Hippocampal formation (tissue), 2 donors: ENCODE measurements around the gene FAM170B.
A peak's percentile ranks its signal among the peaks of the same experiment; 100 is the strongest.

Experiments
- DNase-seq, 2 donors: peaks; one replicate each; lab custom pipeline; 2025; lab: John Stamatoyannopoulos, UW

FAM170B gene

DNA sequence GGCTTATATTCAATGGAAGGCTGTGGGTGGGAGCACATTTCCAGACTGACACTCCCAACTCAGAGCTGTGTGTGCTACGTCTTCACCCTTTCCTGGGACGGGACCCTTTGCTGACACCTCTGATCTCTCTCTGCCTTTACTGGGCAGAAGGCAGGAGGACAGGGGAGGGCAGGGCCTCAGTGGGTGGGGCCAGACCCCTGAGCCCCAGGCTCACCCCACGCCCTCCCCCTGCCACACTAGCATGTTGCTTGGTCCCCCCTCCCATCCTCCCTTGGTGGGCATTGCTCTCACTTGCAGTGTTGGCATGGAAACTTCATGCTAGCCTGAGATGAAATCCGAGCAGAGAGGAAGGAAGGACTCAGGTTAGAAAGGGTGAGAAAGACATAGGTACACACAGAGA, 36.0 kb upstream of the FAM170B start:
- no peak for DNase-seq

DNA sequence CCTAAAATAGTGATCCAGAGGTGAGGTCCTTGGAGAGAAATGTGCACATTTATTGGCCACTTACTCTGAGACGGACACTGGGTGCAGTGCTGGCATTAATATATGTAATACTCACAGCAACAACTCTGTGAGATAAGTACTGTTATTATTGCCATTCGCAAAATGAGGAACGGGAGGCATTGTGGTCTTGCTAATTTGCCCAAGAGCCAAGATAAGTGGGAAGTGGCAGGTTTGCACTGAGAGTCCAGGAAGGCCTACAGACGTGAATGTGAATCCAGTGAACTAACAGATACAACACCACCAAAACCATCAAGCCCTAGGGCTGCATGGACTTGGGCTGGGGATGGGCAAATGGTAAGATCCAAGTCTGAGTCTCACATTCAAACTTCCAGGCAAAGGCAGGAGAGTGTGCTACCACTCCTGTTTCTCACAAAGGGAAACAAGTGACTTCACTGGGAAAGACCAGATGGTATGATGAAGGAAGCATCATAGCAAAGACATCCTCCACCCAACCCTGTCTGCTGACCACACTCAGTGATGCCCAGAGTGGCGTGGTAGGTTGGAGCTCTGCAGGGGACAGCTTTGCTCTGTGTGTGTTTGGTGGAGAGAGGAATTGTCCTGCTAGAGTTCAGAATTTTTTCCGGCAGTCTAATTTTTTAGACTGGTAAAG, 35.1 kb upstream of the FAM170B start:
- no peak for DNase-seq

DNA sequence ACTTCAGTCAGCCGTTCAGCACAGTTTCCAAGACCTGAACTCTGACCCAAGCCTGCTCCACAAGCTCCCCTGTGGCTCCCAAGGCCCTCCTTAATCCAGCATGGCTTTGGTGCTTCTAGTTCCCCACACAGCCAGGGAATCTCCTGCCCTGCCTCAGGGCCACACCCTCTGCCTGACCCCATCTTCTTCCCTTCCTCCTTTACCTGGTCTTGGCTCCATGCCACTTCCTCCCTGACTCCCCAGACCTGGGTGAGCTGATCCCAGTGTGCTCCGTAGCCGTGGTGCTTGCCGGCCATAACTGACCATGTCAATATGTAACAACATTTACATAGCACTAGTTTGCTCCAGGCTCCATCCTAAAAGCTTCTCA, 34.3 kb upstream of the FAM170B start:
- DNase-seq, result no peak

DNA sequence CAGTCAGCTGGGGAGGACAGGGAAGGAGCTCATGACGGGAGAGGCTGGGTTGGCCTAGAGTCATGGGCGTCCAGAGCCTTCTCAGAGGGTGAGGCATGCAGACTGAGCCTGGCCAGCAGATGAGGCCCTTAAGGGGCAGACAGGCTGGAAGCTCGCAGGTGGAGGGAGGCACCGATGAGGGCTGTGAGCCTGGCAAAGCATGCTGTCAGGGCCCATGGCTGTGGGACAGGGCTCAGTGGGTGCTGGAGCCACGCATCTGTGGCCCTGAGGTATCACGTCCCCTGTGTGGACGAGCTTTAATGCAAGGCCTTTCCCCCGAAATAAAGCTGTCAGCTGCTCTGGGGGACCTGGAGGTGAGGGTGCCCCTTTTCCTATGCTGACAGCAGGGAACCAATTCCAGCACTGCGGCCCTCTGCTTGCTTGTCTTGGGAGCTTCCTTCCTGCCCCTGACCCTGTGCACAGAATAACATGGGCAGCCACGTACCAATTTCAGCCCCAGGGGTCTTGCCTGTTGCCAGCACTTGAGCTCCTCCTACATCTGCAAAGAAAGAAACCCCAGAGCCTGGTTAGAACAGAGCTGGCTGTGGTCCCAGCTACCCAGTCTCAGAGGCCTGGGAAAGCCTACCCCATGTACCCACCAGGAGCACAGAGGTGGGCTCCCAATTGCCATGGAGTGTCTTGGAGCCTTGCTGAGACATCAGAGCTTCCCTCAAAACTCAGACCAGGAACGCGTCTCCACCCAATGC, 33.8 kb upstream of the FAM170B start:
- DNase-seq, result no peak

DNA sequence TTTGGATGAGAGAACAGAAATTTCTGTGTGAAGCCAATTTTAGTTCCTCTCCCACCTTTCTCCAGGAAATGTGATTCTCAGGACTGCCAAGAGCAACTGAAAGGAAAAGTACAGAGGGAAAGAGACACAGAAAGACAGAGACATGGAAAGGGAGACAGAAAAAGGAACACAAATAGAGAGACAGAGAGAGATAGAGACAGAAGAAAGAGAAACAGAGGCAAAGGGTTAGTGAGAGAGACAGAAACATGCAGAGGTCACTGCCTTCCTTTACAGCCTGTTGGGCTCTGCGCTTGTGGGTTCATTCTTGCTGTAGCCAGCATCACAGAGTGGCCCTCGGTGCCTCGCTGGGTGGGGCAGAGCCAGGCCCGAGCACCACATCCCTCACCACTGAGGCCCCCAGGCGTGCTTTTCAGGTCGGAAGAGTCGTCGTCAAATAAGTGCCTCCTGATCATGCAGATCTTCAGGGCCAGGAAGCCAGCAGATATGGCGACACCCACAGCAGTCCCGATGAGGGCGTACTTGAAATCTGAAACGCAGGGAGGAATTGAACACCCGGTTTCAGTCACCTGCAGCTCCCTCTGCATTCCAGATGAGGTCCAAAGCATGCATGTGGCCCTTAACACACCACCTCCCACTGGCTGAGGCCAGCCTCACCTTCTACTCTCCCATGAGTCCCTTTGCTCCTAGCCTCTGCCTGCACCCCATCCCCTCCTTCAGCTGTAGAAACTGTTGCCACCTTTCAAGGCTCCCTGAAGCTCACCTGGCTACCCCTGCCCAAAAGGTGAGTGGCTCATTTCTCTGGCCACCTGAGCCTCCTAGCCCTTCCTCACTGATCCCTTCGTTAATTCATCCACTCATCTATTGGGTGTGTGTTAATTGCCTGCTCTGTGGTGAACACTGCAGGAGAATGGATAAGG, 32.9 kb upstream of the FAM170B start:
- DNase-seq, result no peak

DNA sequence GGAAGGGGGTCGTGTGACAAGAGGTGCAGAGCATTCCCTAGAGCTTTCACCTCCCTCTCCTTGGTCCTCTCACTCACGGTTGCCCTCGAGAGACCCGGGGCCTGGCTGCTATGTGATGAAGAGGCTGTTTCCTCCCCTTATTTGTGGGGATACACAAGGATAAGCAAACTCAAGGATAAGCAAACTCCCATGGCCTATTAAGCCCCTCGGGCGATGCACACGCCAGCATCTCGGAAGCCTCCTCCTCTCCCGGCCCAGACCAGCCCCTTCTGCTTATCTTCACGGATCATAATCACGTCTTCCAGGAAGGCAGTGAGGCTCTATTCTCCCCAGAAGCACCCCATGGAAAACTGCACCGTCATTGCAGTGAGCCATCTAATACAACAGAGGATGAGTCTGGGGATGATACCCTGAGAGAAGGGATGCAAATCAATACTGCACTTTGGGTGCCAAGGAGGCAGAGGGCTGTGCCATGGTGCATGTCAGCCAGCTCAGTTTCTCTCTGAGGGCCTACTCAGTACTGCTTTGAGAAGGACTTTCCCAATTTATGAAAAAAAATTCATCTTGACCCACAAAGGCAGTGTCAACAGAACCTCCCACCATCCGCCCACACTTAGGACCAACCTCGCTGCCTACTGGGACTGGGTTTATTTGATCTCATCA, 32.1 kb upstream of the FAM170B start:
- no peak for DNase-seq

DNA sequence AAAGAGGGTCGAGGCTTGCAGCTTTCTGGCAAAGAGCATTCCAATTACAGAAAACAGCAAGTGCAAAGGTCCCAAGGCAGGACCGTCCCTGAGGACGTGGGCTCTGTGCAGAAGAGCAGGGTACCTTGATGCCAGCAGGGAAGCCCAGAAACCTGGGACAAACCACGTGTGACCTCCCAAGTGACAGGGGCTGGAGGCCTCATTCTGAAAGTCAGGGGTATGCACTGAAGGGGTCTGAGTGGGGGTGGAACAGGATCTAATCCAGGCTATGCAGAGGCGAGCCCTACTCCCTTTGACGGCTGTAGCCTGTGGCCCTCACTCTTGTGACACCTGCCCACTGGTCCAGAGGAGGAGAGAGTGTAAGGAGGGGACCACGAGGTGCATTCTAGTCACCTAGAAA, 31.4 kb upstream of the FAM170B start:
- no peak for DNase-seq

DNA sequence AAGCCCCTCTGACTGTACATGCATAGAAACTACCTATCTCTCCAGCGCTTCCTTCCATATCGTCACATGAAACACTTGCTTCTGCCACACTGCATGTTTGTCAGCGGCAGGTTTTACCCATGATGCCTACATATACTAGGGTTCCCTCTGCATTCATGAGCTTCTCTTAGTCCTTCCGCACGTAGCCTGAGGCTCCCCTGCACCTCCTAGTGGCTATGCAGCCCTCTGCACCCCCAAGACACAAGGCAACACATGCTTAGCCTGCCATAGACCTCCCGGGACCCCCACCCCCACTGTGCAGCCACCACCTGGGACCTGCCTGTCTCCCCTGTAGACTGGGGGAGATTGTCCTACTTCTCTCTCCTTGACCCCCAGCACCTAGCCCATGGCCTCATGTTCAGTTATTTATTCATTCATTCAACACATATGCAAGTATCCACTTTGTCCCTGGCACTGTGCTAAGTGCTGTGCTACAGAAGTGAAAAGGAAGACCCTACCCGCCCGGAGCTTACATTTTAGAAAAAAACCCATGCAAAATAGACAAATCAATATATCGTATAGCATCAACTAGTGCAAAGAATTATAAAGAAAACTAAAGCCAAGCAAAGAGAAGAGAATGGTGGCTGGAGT, 30.9 kb upstream of the FAM170B start:
- peak in 1 of 2 donors; percentile 9 for DNase-seq

DNA sequence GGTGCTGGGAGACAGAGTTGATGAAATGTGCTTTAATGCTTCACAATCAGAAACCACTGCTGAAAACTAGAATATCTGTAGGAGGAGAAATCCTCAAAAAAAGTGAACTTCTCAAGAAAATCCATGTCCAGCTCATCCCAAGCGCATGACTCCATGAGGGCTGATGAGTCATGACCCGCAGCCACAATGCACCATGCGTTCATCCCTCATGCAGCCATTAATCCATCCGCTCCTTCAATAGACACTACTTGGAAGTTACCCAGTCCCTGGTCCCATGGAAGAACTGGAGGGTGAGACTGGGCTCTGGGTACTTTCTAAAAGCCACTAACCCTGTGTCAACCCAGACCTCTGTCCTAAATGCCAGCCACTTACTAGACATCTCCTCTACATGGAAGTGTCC, 29.9 kb upstream of the FAM170B start:
- DNase-seq, result no peak

DNA sequence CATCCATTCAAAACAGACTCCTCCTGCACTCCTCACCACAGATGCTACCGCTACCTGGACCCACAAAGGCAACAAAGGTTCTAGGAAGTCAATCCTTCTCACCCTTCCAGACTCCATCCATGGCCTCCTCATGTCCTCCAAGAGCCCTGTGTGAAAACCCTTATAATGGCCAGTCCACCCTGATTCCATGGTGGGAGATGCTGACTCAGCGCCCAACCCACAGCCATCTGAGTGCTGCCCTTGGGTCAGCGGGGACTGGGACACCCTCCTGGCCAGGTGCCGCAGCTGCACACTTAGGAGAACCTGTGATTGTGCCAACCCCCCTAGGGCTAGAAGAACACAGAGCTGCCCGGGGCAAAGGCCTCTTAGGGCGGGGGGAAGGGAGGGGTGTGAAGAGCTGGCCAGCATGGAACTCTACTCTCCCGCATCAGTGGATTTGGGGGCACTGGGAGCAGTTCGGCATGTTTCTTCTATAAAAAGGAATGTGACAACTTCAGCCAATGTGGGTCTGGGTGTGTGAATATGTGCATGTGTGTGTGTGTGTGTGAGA, 29.0 kb upstream of the FAM170B start:
- DNase-seq, result no peak

DNA sequence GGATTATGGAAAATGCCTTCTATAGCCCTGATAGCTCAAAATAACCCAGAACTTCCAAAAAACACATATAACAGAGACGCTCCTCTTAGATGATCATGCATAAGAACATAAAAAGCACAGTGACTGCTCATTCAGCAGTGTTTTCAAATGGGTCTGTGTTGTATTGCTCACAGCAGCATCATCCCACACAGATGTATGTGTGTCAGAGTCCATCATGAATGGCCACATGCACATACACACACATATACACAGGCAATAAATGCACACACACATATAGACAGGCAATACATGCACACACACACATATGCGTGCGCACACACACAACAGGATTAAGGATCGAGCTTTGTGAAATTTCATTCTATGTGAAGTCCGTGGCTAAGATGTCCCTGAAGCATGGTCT, 28.2 kb upstream of the FAM170B start:
- no peak for DNase-seq

DNA sequence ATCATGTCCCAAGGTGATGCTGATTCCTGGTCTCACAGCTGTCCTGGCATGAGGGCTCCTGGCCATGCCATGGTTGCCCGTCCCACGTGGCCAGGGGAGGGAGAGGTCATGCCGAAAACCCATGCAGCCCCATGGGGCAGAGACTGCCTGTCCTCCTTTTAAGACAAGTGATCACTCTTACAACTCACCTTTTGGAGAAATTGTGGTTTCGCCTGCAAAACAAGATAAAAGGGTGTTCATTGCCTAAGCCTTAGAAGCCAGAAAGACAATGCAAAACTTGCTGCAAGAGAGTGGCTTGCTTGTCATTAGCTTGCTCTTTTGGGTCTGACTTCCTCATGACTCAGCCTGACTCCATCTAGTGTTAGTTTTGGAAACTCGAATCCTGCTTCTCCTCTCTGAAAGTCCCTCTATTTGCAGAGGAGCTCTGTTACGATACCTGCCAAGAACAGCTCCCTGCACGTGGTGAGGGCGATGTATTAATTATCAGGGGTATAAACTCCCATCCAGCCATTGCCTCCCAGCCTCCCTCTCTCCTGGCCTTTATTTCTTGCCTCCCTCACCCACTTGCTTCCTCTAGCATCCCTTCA, 27.7 kb upstream of the FAM170B start:
- peak in 1 of 2 donors; percentile 5 for DNase-seq

DNA sequence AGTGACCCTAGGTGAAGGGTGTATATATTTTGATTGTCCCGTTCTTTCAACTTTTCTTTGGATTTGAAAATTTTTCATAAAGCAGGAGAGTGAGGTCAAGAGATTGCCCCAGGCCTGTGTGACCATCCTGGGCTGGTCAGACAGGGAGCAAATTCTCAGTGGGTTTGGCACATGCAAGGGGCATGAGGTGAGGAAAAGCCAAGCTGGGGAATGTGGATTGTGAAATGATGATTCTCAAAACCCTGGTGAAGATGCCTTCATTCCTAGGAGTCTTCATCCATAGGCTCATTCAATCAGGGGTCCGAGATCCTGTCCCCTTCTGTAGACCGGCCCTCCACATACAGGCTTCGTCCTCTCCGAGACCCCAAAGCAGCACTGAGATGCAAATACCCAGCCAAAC, 27.0 kb upstream of the FAM170B start:
- no peak for DNase-seq

DNA sequence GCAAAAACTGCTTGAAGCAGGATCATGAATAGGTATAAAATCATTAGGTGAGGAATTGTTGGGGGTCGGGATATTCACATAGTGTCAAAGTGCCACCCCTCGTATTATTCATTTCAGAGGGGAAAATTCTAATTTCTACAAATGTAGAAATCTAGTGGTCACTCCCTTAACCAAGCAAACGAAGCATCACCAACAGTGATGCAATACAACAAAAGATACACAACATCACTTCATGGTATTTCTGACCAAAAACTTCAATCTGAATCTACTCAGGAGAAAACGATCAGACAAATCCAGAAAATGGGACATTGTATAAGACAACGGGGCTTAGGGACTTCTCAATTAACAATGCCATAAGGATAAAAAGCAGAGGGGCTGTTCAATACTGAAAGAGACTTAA, 26.3 kb upstream of the FAM170B start:
- DNase-seq, result no peak

DNA sequence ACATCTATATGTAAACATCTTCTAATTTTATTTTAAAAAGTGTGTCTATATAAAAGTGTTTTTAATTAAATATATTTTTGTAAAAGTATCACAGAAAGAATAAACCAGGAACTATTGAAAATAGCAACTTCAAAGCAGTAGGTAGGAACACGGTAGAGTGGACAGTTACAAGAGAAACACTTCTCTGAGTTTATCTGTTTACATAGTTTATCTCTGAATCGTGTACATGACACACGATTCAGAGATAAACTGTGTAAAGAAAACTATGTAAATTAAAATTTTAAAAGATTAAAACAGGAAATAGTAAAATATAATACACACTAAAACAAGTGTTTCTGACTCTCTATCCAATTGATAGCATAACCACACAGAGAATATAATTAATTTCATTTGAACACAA, 25.1 kb upstream of the FAM170B start:
- DNase-seq, result no peak

DNA sequence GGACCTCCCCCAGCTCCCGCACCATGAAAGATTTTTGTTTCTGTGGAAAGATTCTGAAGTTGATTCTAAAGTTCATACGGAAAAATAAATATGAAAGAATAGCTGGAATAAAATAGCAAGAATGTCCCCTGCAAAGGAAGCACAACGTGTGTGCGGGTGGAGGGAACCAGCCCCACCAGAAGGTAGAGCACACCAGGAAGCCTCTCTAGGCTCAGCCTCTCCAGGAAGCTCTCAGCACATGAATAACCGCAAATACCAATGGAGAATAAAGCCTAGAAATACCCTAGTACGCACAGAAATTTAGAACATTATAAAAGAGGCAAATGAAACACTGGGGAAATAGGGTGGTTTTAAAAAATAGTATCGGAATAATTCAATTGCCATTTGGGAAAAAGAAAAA, 24.6 kb upstream of the FAM170B start:
- no peak for DNase-seq

DNA sequence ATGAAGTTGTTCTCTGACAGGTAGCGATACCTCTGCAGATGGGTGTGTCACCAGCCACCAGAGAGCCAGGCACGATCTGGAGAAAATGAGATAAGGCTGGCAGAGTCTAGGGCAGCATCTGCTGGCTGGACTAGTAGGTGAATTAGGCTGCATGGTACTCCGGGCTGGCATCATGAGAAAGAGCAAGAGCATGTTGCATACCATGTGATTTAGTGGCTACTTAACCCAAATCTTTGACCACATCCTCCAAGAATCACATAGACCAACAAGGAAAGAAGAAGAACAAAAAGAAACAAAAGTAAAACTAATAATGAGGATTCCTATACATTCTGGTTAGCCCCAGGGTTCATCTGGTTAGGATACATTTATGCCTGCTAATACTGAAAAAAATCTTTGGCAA, 23.4 kb upstream of the FAM170B start:
- DNase-seq, result no peak

DNA sequence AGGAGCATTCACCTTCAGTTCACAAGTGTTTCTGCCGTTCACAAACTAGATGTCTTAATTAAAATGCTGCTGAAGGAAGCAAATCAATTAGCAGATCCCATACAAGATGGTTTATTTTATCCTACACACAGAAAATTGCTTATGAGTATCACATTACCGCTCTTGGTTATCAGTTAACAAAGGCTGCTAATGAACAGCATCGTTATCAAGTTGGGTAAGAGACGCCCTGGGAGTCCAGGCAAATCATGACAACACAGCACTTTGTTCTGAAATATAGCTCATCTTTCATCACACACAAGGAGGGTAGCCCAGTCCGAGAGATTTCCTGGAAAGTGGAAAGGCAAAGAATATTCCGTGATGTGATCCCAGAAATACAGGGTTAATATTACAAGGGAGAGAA, 20.8 kb upstream of the FAM170B start:
- DNase-seq, result no peak

DNA sequence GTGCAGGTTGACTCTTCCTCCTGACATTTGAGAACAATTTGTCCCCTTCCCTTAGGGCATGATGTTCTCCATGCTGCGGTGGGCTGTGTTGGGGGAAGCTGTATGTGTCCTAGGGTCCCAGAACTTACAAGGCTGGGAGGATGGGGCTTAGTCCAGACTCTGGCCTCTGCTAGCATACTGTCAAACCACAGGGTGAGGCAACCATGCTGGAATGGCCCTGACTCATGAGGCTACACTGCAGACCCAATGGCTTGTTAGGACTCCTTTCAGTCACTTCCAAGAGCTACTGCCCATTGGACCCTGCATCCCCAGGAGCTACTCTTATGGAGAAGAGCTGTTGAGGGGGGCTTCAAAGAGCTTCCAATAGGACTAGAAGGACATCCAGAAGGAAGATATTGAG, 20.1 kb upstream of the FAM170B start:
- no peak for DNase-seq

DNA sequence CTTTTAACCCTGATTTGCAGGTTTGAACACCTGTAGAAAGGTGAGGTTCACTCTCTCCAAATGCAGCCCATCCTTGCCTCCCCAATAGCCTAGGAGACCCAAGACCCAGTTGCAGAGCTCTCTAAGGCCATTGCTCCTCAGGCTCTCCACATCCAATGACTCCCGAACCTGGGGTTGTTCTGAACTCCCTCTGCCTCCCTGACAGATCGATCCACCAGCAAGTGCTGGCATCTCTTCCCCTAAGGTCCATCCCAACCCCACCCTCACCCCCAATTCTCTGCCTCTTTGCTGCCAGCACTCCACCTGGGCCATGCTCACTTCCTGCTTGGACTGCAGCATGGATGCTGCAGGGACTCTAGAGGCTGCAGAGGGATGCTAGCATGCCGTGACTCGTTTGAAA, 19.3 kb upstream of the FAM170B start:
- DNase-seq, result no peak

DNA sequence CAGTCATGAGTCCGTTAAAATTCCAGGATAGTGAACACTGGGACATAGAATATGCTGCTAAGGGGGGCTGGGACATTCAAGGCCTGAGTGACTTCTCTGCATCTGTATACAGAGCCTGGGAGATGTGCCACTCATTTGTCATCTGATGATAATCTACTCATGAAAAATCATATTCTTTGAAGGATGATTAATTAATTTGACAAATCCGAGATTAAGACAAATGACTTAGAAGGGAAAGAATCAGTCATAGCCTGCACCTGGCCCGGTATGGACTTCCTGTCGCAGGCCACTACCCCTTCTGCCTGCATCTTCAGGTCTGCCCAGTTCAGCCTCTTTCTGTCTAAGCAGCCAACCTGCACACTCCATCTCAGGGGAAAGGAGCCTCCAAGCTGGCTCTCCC, 18.8 kb upstream of the FAM170B start:
- no peak for DNase-seq
